Femur (tissue), 1 donor: ENCODE data around the gene TMEM82.

ENCODE experiments used
- DNase-seq: peaks from one replicate; pipeline ENCODE4 v3.0.0-alpha.2; 2017

TMEM82 gene

GRCh38 chr1:15757575-15758342 is 15.5 kb downstream of the TMEM82 start:
- DNase-seq: peak; percentile 26

- peak; percentile 43 for DNase-seq
These were observed 16.1 kb downstream of the TMEM82 start, which contains the start of gene FBLIM1 for GRCh38 chr1:15758343-15758931. TSS of gene FBLIM1 (plus strand) at chr1:15758795. CDS start at chr1:15764984, 6,189 bp downstream.

- no peak for DNase-seq
These were observed 16.8 kb downstream of the TMEM82 start for GRCh38 chr1:15758953-15759661.

GRCh38 chr1:15760520-15761211 is 18.4 kb downstream of the TMEM82 start:
- peak; percentile 66 for DNase-seq

- DNase-seq: no peak
These were observed 19.2 kb downstream of the TMEM82 start for GRCh38 chr1:15761366-15762128.

GRCh38 chr1:15762546-15762945 is 20.2 kb downstream of the TMEM82 start:
- no peak for DNase-seq

- DNase-seq: no peak
These were observed 22.0 kb downstream of the TMEM82 start for GRCh38 chr1:15764269-15764764.

- no peak for DNase-seq
These were observed 22.6 kb downstream of the TMEM82 start for GRCh38 chr1:15764890-15765289.

- no peak for DNase-seq
These were observed 23.3 kb downstream of the TMEM82 start for GRCh38 chr1:15765495-15766194.

- no peak for DNase-seq
These were observed 25.6 kb downstream of the TMEM82 start for GRCh38 chr1:15767941-15768340.

- no peak for DNase-seq
These were observed 26.1 kb downstream of the TMEM82 start for GRCh38 chr1:15768388-15768787.

- DNase-seq: no peak
These were observed 28.1 kb downstream of the TMEM82 start for GRCh38 chr1:15770313-15770962.

GRCh38 chr1:15771836-15772515 is 29.7 kb downstream of the TMEM82 start:
- no peak for DNase-seq

- no peak for DNase-seq
These were observed 33.4 kb downstream of the TMEM82 start for GRCh38 chr1:15775706-15776105.

- no peak for DNase-seq
These were observed 35.8 kb downstream of the TMEM82 start for GRCh38 chr1:15777909-15778707.

- DNase-seq: no peak
These were observed 43.4 kb downstream of the TMEM82 start for GRCh38 chr1:15785683-15786082.

- peak; percentile 49 for DNase-seq
These were observed 44.3 kb downstream of the TMEM82 start for GRCh38 chr1:15786581-15786980.

GRCh38 chr1:15788624-15789301 is 46.5 kb downstream of the TMEM82 start:
- DNase-seq: no peak

GRCh38 chr1:15796086-15796462 is 53.8 kb downstream of the TMEM82 start:
- no peak for DNase-seq
